Umbilical cord (tissue), 2 donors: ENCODE data around the gene BCAS3. TPM values are rescaled to one million over a fixed set of nuclear protein-coding genes. Genes with fewer than 3 reads are reported as not detected.
A peak's percentile ranks its signal among the peaks of the same experiment; 100 is the strongest.
"Not testable (repeated sequence)": the region's sequence is repeated elsewhere in the genome, so short reads cannot be mapped to it uniquely, and the experiment has no call there.

Experiments used
- DNase-seq: peaks from one replicate; pipeline ENCODE4 v3.0.0-alpha.2; 2015; ENCODE audit warnings: low spot score
- total RNA-seq: library from RNA; depleted of rRNA; stranded (reverse); fragments of >200 nt; gene quantifications from one replicate; pipeline ENCODE4 v1.2.3, GENCODE V29; 2014; ENCODE audit warnings: low replicate concordance; ENCODE audit not compliant: insufficient read depth

BCAS3 gene
- total RNA-seq, 1 donor from 2014 or later = 25.0 TPM

GRCh38 chr17:60790205-60790604 is 112.6 kb downstream of the BCAS3 start:
- DNase-seq = no peak

DNA sequence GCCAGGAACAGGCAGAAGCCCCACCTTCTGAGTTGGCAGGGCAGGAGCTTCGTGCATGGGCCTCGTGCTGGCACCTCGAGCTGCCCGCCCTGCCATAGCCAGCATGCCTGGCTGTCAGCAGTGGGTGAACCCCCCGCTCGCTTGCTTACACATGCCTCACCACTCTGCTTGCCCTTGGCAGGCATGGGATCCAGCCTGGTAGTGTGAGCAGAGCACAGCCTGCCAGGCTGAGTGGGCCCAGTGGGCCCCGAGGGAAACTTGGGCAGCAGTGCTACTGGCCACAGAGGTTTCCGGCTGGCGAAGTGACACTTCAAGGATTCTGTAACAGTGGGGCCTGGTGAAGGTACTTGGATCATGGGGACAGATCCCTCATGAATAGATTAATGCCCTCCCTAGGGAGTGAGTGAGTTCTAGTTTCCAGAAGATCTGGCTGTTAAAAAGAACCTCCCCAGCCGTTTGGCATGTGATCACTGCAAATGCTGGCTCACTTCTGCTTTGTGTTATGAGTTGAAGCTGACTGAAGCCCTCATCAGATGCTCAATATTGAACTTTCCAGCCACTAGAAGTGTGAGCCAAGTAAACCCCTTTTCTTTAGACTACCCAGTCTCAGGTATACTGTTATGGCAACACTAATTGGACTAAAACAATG is 114.7 kb downstream of the BCAS3 start:
- DNase-seq = no peak

DNA sequence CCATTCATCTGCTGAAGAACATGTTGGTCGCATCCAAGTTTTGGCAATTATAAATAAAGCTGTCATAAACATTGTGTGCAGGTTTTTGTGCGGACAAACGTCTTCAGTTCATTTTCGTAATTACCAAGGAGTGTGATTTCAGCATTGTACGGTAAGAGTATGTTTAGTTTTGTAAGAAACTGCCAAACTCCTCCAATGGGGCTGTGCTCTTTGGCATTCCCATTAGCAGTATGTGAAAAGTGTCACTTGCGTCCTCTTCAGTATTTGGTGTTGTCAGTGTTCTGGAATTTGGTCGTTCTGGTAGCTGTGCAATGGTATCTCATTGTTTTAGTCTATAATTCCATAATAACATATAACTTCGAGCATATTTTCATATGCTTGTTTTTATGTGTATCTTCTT is 120.9 kb downstream of the BCAS3 start:
- no peak for DNase-seq

- no peak for DNase-seq
These were observed 124.7 kb downstream of the BCAS3 start for GRCh38 chr17:60802377-60802776.

DNA sequence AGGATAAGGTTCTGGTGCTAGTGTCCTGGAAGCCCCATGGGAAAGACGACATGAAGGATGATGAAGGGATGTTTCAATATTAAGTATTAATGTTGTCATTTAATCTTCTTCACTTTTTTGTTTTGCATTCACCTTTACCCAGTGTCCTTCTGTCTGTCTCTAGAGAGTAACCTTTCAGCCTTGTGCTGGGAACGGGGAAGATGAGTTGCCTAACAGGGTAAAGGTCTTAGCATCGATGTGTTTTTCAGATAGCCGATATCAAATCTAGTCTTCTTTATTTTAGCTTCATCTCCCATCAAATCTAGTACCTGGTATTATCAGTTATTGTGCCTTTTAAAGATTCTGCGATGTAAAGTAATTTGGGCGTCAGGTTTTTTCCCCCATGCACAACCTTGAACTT is 125.4 kb downstream of the BCAS3 start:
- DNase-seq = no peak

DNA sequence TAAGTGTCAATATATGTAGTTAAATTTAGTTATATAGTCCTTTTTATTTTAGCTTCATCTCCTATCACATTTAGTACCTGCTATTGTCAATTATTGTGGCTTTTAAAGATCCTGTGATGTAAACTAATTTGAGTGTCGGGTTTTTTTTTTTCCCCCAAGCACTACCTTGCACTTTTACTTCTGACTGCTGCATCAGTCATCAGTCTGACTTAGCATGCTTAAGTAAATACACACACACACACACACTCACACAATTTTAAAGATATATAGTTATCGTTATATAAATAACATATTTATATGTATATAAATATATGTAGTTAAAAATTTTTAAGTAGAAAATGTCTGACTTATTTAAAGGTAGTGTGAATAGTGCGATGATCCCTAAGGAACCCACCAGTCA is 127.2 kb downstream of the BCAS3 start:
- no peak for DNase-seq

- DNase-seq = no peak
These were observed 131.8 kb downstream of the BCAS3 start for GRCh38 chr17:60809421-60809820.

DNA sequence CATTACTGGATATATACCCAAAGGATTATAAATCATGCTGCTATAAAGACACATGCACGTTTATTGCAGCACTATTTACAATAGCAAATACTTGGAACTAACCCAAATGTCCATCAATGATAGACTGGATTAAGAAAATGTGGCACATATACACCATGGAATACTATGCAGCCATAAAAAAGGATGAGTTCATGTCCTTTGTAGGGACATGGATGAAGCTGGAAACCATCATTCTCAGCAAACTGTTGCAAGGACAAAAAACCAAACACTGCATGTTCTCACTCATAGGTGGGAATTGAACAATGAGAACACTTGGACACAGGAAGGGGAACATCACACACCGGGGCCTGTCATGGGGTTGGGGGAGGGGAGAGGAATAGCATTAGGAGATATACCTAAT is 137.3 kb downstream of the BCAS3 start:
- DNase-seq = not testable (repeated sequence)

DNA sequence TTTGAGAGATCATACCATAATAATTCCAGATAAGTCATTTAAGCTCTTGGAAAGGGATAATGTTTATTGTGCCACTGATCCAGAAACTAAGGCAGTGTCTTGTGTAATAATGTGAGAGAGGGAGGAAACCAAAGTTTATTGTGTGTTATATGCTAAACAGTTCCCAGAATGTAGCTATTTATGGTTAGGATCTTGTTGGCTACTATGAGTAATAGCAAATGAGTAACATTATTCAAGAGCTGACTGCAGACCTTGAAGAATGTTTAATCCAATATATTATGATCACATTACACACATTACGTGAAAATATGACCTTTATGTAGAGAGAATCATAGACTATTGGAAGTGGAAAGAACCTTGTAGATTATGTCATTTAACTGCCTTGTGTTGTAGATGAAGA is 139.5 kb downstream of the BCAS3 start:
- no peak for DNase-seq

DNA sequence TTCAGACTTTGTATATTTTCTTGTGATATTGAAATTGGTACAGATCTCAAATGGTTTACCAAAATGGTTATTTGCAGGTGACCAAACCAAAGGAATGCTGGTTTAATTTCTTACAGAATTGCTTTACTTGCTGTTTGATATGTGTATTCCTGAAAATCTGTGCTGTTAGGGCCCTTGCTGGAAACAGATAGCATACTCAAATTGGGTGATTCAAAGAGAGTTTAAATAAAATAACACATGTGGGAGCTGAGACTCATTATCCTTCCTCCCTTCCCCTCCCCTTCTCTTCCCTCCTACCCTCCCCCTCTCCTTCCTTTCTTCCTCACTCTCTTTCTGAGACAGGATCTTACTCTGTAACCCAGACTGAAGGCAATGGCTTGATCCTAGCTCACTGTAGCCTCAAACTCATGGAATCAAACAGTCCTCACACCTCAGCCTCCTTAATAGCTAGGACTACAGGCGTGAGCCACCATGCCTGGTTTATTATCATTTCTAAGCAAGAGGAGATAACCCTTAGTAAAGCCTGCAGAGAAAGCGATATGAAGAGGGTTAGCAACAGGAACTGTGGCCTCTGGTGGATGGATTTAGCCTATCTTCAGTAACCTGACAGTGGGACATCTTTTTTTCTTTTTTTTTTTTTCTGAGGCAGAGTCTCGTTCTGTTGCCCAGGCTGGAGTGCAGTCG is 141.9 kb downstream of the BCAS3 start:
- no peak for DNase-seq

- no peak for DNase-seq
These were observed 145.9 kb downstream of the BCAS3 start for GRCh38 chr17:60823515-60823914.

- DNase-seq = no peak
These were observed 147.7 kb downstream of the BCAS3 start for GRCh38 chr17:60825351-60825750.

DNA sequence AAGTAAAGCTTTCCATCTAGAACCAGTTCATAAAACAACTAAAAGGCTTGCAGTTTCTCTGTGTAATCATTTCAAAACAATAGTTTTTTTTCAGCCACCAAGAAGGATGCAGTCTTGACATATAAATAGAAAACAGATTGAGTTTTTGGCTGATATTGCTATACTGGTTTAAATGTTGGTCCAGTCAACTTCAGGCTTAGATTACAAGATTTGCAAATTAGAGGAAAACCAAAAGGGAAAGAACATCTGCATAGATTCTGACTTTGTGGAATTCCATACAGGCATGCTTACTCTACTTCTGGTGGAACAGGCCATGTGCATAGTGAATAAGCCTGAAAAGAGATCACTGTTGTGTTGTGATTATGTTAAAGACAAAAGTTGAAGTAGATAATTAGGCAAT is 150.3 kb downstream of the BCAS3 start:
- no peak for DNase-seq

DNA sequence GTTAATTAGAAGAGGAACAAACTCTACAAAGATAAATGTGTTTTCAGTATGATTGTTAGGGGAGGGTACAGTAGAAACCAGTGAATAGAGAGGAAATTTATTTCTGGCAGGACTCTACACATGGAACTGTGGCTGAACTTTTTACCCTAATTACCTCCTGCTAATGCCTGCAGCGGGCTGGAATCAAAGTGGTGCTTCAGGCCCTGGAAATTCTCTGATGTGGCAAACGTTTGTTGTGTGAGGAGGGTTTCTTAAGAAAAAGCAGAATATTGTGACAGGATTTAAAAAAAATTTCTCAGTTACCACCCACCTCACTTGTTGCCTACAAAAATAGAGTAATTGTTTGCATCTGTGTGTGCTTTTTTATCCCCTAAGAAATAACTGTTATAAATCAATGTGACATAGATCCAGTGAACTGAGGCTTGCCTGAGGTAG is 154.5 kb downstream of the BCAS3 start:
- DNase-seq = peak; percentile 9

DNA sequence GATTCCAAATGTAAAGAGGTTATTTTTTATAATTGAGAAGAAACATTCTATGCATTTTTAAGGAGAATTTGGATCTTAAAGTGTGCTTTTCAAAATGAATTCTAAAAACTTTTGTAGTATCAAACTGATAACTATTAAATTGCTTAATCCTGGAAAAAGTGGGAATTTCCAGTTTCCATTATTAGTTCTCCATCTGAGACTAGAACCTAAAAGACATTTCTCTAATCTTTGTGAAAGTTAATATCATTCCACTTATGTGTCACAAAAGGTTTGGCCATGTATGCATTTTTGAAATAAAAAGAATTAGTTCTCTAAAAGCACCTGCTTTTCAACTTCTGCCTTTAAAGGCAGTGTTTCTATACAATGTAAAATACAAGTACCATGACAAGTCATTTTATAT is 155.0 kb downstream of the BCAS3 start:
- DNase-seq = no peak

DNA sequence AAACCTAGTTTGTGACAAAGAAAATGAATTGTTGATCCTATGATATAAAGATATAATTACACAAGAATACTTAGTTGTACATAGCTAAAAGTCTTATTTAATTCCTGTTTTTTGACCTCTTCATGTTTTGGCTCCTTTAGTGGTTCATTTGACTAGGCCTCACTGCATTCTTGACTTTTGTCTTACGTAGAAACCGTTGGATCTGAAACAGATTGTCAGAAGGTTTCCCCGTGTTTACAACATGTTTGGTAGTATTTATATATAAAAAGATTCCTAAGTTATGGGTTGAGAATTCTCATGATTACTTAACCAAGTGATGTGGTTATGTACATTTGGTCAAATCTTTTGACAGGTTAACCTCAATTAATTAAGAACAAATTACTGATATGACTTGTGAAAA is 162.8 kb downstream of the BCAS3 start:
- no peak for DNase-seq

DNA sequence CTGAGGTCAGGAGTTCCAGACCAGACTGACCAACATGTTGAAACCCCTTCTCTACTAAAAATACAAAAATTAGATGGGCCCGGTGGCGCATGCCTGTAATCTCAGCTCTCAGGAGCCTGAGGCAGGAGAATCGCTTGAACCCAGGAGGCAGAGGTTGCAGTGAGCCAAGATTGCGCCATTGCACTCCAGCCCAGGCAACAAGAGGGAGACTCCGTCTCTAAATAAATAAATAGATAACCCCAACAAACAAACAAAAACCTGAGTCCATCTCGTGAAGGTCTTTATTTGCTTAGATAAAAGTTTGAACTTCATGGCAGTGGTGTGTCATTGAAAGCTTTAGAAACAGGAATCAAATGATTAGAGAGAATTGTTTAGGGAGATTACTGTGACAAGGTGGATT is 167.4 kb downstream of the BCAS3 start:
- DNase-seq = no peak

GRCh38 chr17:60846175-60846574 is 168.5 kb downstream of the BCAS3 start:
- DNase-seq = no peak

- no peak for DNase-seq
These were observed 173.5 kb downstream of the BCAS3 start for GRCh38 chr17:60851181-60851580.

GRCh38 chr17:60857556-60858080 is 180.0 kb downstream of the BCAS3 start:
- DNase-seq = no peak

GRCh38 chr17:60862482-60862881 is 184.8 kb downstream of the BCAS3 start:
- no peak for DNase-seq

DNA sequence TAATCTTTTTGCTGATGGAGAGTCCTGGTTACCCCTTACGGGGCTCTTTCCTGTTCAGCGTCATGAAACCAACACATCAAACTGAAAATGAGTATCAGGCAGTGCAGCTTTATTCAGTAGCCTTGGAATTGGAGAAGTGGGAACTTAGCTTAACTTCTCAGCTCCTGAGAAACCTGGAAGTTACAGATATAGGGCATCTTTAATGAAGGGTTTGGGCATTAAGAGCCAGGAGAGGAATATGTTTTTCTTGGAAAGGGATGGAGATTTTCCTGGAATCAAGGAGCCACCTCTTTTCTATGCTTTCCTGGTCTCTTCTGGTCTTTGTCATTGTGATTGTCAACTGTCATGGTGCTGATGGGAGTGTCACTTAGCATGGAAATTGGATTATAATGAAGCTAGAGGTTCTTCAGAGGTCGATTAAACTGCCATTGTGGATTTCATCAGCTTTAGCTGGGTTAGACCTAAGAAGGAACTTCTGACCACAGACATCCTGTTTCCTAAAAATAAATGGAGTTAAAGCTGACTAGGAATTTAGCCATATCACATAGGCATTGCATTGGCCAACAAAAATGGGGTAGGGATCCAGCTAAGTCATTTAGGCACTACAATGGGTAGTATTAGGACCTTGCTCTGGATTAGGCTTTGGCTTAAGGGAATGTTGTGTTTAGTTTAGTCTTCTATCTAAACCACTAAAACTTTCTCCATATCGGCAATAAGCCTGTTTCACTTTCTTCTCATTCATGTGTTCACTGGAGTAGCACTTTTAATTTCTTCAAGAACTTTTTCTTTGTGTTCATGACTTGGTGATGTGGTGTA is 186.4 kb downstream of the BCAS3 start:
- peak; percentile 7 for DNase-seq

DNA sequence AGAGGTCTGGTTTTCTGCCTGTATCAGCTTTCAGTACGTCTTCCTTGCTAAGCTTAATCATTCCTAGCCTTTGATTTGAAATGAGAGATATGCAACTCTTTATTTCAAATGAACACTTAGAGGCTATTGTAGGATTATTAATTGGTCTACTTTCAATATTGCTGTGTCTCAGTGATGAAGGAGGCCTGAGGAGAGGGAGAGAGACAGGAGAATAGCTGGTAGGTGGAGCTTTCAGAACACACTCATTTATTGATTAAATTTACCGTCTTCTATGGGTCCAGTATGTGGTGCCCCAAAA is 187.0 kb downstream of the BCAS3 start:
- no peak for DNase-seq
